HG02943 (cell line): Measurements from ENCODE around the gene PGA4.
"Not testable (repeated sequence)": the region's sequence is repeated elsewhere in the genome, so short reads cannot be mapped to it uniquely, and the experiment has no call there.

Experiments
- ATAC-seq: cut with Tn5 transposase; IDR thresholded peaks from one replicate; pipeline ENCODE4 v1.9.1; 2021; ENCODE audit warnings: mild to moderate bottlenecking, low read depth, moderate library complexity; ENCODE audit not compliant: unreplicated experiment

The PGA4 gene

GRCh38 chr11:61222047-61222446 lies at the start of gene PGA4:
Gene PGA4, plus strand, starts transcription at chr11:61222347. Its CDS starts 54 bp downstream, at chr11:61222401.
- ATAC-seq: not testable (repeated sequence)

- no peak for ATAC-seq
These were observed 49.8 kb upstream of the PGA4 start for GRCh38 chr11:61172356-61172755.

GRCh38 chr11:61172888-61173287 lies 49.3 kb upstream of the PGA4 start:
- no peak for ATAC-seq

GRCh38 chr11:61173456-61173855 lies 48.7 kb upstream of the PGA4 start:
- ATAC-seq: no peak

GRCh38 chr11:61174273-61174672 lies 47.9 kb upstream of the PGA4 start:
- ATAC-seq: no peak

- no peak for ATAC-seq
These were observed 47.2 kb upstream of the PGA4 start for GRCh38 chr11:61174949-61175348.

- ATAC-seq: no peak
These were observed 45.7 kb upstream of the PGA4 start for GRCh38 chr11:61176446-61176845.

- not testable (repeated sequence) for ATAC-seq
These were observed 41.9 kb upstream of the PGA4 start for GRCh38 chr11:61180205-61180604.

- ATAC-seq: no peak
These were observed 40.7 kb upstream of the PGA4 start for GRCh38 chr11:61181489-61181888.

GRCh38 chr11:61183645-61184044 lies 38.5 kb upstream of the PGA4 start:
- ATAC-seq: no peak

- ATAC-seq: no peak
These were observed 35.6 kb upstream of the PGA4 start for GRCh38 chr11:61186504-61186903.

- no peak for ATAC-seq
These were observed 34.5 kb upstream of the PGA4 start for GRCh38 chr11:61187505-61188130.

GRCh38 chr11:61189933-61190332 lies 32.2 kb upstream of the PGA4 start:
- no peak for ATAC-seq

GRCh38 chr11:61193596-61193995 lies 28.6 kb upstream of the PGA4 start:
- no peak for ATAC-seq

GRCh38 chr11:61194169-61194671 lies 27.9 kb upstream of the PGA4 start:
- ATAC-seq: no peak

GRCh38 chr11:61194981-61195695 lies 27.0 kb upstream of the PGA4 start:
- no peak for ATAC-seq

GRCh38 chr11:61195719-61196118 lies 26.4 kb upstream of the PGA4 start:
- no peak for ATAC-seq

- no peak for ATAC-seq
These were observed 23.8 kb upstream of the PGA4 start for GRCh38 chr11:61198361-61198760.

- no peak for ATAC-seq
These were observed 23.1 kb upstream of the PGA4 start for GRCh38 chr11:61198948-61199523.

GRCh38 chr11:61201476-61201875 lies 20.7 kb upstream of the PGA4 start:
- ATAC-seq: no peak

- not testable (repeated sequence) for ATAC-seq
These were observed 19.0 kb upstream of the PGA4 start, which contains the start of gene PGA3 for GRCh38 chr11:61202950-61203746. Gene PGA3, plus strand, starts transcription at chr11:61203515. Its CDS starts 50 bp downstream, at chr11:61203565.
